ENCODE data around the gene LDLRAD3. TPM values are rescaled to one million over a fixed set of nuclear protein-coding genes. Genes with fewer than 3 reads are reported as not detected.
"Not testable (repeated sequence)": the region's sequence is repeated elsewhere in the genome, so short reads cannot be mapped to it uniquely, and the experiment has no call there.

LDLRAD3 gene
- total RNA-seq, 1 donor from 2014 or later, result 58.8 TPM

GRCh38 chr11:36164506-36165250 lies 220.8 kb downstream of the LDLRAD3 start:
- no peak for DNase-seq

- DNase-seq, result no peak
Measured at GRCh38 chr11:36165621-36166397, 221.9 kb downstream of the LDLRAD3 start.

- no peak for DNase-seq
Measured at GRCh38 chr11:36167073-36167472, 223.2 kb downstream of the LDLRAD3 start.

DNA sequence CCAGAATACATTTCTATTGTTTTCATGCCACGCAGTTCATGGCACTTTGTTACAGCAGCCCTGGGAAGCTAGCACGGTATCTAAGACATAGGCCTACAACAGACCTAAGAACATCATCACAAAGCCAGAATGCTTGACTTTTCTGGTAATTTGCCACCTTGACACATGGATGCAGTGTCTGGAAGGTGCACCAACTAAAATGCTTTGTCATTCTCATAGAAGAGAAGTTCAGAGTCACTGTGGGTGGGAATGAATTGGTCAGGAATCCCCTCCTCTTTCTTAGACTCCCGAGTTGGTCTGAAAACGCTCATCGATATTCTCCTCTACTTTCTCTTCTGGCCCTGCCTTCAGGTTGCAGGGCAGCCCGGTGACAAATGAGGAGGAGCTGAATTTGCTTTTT lies 223.9 kb downstream of the LDLRAD3 start:
- no peak for DNase-seq

DNA sequence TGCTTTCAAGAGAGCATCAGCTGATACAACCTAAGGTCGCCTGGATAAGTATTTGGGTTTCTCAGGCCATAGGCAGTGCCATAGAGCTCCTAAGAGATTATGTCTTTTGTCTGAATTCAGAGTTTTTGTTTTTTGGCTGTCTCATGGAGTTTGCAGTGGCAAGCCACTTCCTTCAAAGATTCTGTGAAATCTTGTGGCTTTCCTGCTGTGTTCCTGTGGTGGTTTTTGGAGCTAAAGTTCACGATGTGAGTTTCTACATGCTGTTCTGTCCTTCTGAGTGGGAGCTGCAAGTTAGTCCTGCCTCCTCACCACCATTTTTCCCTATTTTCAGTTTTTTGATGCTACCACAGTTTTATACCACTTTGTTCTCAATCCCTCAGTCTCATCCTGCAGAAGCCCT lies 234.0 kb downstream of the LDLRAD3 start:
- no peak for DNase-seq

- no peak for DNase-seq
Measured at GRCh38 chr11:36186340-36187175, 242.7 kb downstream of the LDLRAD3 start.

DNA sequence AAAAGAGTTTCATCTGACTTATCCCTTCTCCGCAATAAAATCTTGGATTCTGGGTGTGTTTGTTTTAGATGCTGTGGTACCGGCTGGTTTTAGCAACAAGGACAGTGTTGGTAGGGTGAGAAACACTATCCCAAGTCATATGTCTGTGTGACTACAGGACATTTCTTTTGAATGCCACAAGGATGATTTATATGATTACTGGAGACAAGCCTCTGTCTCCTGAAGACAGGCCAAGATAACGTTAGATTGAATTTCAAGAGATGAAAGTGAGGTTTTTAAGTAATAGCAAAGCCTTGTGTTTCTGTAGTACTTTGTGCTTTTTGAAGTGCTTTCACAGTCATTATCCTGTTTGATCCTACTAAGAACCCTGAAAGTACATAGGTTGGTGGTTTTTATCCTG lies 243.8 kb downstream of the LDLRAD3 start:
- no peak for DNase-seq

- DNase-seq, result not testable (repeated sequence)
Measured at GRCh38 chr11:36189735-36190134, 245.9 kb downstream of the LDLRAD3 start.

GRCh38 chr11:36191941-36192340 lies 248.1 kb downstream of the LDLRAD3 start:
- DNase-seq, result no peak

- DNase-seq, result no peak
Measured at GRCh38 chr11:36192425-36193289, 248.8 kb downstream of the LDLRAD3 start.

DNA sequence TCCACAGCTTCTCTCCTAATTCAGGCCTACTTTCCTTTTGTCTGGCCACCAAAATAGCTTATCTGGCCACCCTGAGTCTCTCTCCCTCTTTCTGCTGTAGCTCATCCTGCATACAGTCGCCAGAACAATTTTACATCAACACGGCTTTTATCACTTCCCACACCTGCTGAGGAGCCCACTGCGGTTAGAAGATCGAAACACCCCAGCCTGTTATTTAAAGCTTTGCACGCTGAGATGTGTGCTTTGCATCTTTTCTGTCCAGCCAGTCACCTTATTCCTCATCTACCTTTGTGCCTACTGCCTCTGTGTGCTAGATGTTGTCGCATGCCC lies 249.4 kb downstream of the LDLRAD3 start:
- DNase-seq, result no peak

GRCh38 chr11:36193721-36194120 lies 249.9 kb downstream of the LDLRAD3 start:
- DNase-seq, result no peak

DNA sequence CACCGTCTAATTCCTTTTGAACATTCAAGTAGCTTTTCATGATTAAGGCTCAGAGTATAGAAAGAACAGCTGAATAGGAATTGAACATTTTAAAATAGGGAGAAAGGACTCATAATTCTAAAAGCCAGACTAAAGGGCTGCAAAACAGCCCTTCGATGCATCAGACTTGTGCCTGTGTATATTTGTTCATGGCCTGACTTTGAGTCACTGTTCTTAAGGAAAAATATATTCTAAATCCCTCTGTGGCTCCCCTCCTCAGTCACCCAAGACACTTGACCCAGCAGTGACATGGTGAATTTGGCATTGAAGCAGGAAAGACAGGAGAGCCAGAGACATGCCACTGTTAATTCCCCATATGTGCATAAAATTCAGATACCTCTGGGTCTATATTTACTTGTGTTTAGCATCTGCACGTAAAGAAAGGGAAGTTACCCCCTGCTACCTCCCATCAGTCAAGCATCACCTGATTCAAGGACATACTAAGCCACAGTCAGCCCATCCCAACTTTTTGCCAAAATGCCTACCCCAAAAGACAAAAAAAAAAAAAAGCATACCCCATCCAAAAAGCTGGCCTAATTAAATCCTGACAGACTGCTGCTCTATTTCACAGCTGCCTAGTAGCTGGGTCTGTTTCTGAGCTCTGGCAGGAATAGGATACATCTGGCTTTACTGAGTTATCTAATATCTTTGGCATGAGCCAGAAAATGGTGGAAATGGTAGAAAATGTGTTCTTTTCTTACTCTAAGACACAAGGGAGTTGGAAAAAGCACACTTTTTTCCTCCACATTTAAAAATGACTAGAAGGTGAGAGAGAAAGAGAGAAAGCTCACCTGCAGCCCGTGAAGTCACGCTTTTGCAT lies 251.9 kb downstream of the LDLRAD3 start:
- DNase-seq, result no peak

DNA sequence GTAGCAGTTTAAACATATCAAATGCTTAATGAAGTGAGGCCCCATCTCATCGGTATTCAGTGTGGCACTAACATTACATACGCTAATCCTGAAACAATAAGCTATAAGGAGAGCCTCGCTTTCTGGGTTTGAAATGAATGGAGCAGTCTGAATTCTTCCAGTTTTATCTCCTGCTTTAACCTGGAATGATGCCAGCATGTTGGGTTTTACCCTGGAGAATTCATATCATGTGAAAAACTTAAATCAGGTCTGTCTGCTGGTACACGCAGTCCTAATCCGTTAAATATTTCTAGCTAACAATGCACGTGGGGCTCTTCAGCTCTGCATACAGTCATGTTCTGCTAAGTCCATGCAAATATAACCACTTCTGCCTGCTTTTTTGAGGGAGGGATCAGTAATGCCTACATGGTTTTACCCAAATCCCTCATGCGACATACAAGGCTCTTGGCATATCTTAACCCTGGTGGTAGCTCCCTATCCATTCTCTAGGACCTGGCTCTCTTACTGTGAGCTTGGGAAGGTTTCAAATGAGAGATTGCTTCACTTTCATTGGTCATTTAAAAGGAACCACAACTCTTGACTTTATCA lies 252.6 kb downstream of the LDLRAD3 start:
- no peak for DNase-seq

GRCh38 chr11:36201411-36201810 lies 257.5 kb downstream of the LDLRAD3 start:
- DNase-seq, result no peak

- DNase-seq, result no peak
Measured at GRCh38 chr11:36205536-36205935, 261.7 kb downstream of the LDLRAD3 start.

GRCh38 chr11:36210529-36210928 lies 266.7 kb downstream of the LDLRAD3 start:
- DNase-seq, result no peak

DNA sequence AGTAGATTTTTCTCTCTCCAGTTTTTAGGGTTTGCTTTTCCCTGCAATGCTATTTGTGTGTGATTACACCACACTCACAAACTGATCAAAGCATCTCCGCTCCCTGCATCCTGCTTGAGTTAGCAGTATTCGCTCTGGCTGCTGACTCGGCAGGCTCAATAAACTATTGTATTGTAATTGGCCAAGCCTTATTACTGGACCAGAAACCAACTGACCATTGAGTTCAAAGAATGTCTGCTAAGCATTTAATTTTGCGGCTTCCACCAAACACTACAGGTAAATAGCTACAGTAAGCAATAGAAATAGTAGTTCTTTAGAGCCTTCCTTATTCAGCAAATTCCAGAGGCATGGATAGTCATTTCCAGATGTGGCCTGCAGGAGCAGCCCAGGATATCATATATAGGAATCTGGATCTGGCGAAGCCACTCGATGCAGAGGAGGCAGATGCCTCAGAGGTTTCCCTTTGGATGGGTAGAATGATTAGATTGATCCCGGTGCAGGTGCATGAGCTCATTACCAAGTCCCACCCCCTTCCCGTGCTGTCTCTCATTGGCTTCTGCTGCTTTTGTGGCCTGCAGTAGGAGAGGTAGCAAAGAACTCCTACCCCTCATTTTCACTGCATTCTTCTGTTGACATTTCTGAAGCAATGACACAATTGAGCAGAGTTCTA lies 268.0 kb downstream of the LDLRAD3 start:
- no peak for DNase-seq

GRCh38 chr11:36212564-36213392 lies 268.9 kb downstream of the LDLRAD3 start:
- no peak for DNase-seq
